NCI-H345 (cell line): ENCODE measurements around the gene IRAK3.

Experiments used
- DNase-seq: peaks from one replicate; lab custom pipeline; 2025; lab: John Stamatoyannopoulos, UW

IRAK3 gene, protein sequence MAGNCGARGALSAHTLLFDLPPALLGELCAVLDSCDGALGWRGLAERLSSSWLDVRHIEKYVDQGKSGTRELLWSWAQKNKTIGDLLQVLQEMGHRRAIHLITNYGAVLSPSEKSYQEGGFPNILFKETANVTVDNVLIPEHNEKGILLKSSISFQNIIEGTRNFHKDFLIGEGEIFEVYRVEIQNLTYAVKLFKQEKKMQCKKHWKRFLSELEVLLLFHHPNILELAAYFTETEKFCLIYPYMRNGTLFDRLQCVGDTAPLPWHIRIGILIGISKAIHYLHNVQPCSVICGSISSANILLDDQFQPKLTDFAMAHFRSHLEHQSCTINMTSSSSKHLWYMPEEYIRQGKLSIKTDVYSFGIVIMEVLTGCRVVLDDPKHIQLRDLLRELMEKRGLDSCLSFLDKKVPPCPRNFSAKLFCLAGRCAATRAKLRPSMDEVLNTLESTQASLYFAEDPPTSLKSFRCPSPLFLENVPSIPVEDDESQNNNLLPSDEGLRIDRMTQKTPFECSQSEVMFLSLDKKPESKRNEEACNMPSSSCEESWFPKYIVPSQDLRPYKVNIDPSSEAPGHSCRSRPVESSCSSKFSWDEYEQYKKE

DNA sequence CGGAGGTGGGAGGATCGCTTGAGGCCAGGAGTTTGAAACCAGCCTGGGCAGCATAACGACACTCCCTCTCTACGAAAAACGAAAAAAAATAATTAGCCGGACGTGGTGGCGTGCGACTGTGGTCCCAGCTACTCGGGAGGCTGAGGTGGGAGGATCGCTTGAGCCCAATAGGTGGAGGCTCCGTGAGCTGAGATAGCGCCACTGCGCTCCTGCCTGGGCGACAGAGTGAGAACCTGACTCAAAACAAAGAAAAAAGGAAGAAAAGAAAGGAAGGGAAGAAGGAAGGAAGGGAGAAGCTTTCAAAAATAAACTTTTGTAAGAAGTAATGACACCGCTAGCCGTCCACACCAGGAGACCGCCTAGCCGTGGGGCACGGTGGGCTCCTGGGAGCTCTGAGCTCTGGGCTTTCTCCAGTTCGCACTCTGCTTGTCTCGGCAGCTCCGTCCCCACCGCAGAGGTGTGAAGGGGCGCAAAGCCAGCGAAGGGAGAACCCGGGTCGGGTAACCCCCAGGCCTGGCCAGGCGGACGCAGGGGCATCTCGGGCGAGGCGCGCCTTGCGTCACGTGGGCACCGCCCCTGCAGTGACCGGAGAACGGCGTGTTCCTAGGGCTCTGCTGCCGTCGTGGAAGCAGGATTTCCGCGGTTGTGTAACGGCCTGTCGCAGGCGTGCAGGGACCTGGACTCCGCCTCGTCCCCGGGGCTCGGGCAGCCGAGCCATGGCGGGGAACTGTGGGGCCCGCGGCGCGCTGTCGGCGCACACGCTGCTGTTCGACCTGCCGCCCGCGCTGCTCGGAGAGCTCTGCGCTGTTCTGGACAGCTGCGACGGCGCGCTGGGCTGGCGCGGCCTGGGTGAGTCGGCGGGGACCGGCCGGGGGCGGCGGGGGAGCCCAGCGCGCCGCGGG is at the start of gene IRAK3:
IRAK3 (plus strand) TSS at position 631 of the 902 bp plus-strand sequence; CDS start at position 717, 86 bp downstream.
- peak; percentile 37 for DNase-seq

GRCh38 chr12:66139328-66139727 is 49.7 kb upstream of the IRAK3 start:
- DNase-seq = no peak

- no peak for DNase-seq
Measured at GRCh38 chr12:66140731-66141130, 48.3 kb upstream of the IRAK3 start.

DNA sequence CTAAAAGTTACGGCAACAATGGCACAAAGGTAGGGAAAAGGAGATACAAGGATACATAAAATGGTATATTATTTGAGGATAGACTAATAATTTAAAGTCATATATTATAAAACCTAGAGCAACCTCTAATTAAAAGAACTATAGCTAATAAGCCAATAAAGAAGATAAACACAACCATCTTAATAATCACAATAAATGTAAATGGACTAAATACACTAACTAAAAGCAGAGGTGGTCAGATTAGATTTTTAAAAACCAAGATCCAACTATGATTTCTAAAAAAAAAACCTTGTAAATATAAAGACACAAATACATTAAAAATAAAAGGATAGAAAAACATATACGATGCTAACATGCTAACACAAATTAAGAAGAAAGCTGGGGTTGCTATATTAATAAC is 47.7 kb upstream of the IRAK3 start:
- DNase-seq = no peak

GRCh38 chr12:66142826-66143225 is 46.2 kb upstream of the IRAK3 start:
- DNase-seq = no peak

DNA sequence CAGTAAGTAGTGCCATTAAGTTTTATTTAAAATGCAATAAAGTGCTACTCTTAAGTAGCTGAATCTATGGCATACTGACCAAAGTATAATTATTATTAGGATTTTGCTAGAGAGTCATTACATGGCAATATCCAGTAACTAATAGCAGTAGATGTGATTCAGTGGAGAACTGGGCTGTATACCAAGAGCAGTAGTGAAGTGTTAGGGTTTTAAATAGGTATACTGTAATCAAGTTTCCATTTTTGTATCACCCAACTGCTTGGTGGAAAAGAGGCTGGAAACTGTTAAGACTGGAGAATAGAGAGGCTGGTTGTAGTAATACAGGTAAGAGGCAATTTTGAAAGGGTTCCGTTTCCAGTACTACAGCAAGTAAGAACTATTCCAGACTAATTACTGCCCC is 45.1 kb upstream of the IRAK3 start:
- DNase-seq = no peak

DNA sequence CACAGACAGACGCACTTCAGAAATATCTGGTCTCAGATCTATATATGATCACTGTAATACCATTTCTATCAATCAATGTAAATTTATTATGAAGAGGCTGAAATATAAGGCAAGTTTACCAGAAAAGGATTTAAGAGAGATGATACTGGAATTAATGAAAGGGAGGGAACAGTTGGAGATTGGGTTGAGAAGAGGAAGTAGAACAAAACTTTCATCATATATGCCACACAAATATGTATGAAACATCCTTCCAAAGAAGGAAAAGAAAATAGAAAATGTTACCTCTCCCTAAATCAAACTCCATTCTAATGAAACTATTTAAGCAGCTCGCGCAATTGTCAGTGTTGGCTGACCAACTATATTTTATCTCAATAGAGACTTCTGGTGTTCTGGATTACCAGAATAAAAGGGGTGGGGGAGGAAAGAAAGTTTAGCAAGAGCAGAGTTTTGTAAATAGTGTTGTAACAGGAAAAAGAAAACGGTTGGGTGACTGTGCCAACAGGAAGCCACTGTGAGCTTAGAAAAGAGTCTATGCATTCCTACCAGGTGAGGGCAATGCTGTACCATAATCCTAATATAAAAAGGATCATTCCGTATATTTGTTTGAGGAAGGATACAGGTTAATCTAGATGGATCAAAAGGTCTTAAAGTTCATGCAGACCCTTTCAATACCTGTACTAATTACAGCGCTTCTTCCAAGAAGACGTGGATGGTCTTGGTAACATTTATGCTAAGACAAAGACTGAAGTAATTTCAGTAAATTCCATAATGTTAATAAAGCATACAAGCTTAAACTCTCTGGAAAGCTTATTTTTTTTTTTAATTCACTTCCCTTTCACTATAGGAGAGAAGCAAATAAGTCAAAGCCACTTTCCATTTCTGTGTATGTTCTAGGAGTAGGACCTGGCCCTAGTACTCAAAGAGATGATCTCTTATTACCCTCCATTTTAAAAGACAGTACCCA is 43.9 kb upstream of the IRAK3 start:
- DNase-seq = no peak

GRCh38 chr12:66149702-66150398 is 39.2 kb upstream of the IRAK3 start:
- DNase-seq = no peak

GRCh38 chr12:66152732-66153131 is 36.3 kb upstream of the IRAK3 start:
- no peak for DNase-seq

DNA sequence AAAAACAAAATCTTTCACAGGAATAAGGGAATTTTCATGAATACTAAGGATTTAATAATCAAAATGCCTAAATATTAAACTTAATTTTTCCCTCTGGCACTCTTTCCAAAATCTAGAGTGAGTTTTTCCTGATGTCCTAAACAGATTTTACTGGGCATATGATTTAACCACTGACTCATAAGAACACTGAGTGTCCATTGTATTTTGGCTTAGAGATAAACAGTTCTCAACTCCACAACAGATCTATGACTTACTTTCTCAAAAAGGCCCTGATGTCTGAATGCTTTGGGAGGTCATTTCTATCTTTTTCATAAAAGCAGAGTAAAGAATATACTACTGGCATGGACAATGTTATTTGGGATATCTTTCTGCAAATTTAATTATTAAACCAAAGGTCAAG is 34.2 kb upstream of the IRAK3 start:
- DNase-seq = no peak

- DNase-seq = no peak
Measured at GRCh38 chr12:66156654-66157053, 32.4 kb upstream of the IRAK3 start.

DNA sequence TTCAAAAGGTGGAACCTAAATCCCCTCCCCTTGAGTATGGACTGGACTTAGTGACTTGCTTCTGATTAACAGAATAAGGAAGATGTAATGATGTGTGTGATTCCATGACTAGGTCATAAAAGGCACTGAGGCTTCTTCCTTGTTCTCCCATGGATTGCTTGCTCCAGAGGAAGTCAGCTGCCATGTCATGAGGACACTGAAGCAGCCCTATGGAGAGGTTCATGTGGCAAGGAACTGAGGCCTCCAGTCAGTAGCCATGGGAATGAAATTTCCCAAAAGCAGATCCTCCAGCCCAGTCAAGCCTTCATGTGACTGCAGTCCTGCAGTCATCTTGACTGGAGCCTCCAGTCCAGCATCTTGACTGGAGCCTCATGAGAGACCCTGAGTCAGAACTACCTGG is 29.9 kb upstream of the IRAK3 start:
- no peak for DNase-seq

GRCh38 chr12:66160704-66161103 is 28.3 kb upstream of the IRAK3 start:
- DNase-seq = no peak

DNA sequence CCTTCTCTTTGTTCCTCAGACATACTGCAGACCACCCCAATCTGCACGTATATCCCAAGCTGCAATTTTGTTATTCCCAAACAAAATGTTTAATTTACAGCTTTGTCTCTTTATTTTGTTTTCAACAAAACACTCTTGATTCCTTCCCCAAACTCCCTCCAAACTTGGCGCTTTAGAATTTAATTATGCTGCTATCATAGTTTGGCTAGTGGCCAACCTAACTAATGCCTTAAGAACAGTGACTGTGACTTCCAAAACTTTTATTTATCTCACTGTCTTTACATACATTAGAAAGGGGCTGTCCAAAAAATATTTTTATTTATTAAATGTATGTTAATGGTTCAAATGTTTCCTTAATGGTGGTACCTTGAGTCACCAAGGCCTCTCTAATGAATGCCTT is 26.3 kb upstream of the IRAK3 start:
- no peak for DNase-seq

DNA sequence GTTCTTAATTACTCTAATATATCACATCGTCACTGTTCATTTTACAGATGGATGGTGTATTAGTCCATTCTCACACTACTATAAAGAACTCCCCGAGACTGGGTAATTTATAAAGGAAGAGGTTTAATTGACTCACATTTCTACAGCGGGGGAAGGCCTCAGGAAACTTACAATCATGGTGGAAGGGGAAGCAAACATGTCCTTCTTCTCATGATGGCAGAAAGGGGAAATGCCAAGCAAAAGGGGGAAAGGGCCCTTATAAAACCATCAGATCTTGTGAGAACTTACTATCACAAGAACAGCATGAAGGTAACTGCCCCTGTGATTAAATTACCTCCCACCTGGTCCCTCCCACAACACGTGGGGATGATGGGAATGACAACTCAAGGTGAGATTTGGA is 25.7 kb upstream of the IRAK3 start:
- no peak for DNase-seq

DNA sequence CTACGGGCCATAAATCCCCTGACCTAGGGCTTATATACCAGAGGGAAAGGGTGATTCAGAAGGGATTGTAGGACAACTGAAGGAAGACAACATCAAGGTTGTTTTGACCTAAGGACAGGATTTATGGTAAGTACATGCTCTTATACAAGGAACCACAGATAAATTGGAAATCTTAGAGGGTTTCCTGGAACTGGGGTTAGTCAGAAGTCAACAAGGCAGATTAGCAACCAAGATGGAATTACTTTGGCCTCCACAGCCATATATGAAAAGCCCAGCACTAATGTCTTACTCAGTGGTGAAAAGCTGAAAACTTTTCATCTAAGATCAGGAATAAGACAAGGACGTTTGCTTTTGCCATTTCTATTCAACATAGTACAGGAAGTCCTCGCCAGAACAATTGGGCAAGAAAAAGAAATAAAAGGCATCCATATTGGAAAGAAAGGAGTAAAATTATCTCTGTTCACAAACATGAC is 24.6 kb upstream of the IRAK3 start:
- no peak for DNase-seq

- DNase-seq = no peak
Measured at GRCh38 chr12:66165141-66165540, 23.9 kb upstream of the IRAK3 start.

DNA sequence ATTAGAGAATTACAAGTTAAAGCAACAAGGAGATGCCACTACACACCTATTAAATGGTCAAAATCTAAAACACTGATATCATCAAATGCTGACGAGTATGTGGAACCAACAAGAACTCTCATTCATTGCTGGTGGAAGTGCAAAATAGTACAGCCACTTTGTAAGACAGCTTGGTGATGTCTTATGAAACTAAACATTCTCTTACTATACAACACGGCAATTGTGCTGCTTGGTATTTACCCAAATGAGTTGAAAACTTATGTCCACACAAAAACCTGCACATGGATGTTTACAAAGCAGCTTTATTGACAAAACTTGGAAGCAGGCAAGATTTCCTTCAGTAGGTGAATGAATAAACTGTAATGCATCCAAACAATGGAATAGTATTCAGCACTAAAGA is 22.5 kb upstream of the IRAK3 start:
- DNase-seq = no peak

GRCh38 chr12:66168410-66168809 is 20.6 kb upstream of the IRAK3 start:
- DNase-seq = no peak

GRCh38 chr12:66169221-66170170 is 19.5 kb upstream of the IRAK3 start, which contains the start of gene TMBIM4:
Gene TMBIM4 (minus strand): TSS chr12:66169996. CDS start chr12:66169951, 45 bp downstream.
- peak; percentile 91 for DNase-seq
